A549 (cell line): Measurements from ENCODE around the gene IRAK1. TPM values are rescaled to one million over a fixed set of nuclear protein-coding genes. Genes with fewer than 3 reads are reported as not detected.

Source experiments
- ATAC-seq, 2 experiments: fragments of 200-7000 bp in 1 of 2; fragments of >200 bp in 1 of 2; cut with Nextera tagmentation in 1 of 2; cut with Tn5 transposase in 1 of 2; 3 replicates each; pipeline versions ENCODE4 v1.8.0 to v1.9.1; 2018 to 2020; ENCODE audit warnings: mild to moderate bottlenecking in 1 of 2, moderate library complexity in 1 of 2
- CTCF ChIA-PET: fragments of 300-600 bp; sonication (Branson Sonifier 250); formaldehyde crosslinking; extraction: SDS; loops from one replicate; lab custom pipeline; 2021; ENCODE audit warnings: antibody characterized with exemption, inconsistent platforms; lab: Yijun Ruan, JAX
- POLR2A ChIA-PET: fragments of 350-600 bp; formaldehyde crosslinking; extraction: SDS; loops from one replicate; lab custom pipeline; 2021; ENCODE audit warnings: antibody characterized with exemption, inconsistent platforms; lab: Yijun Ruan, JAX
- DNase-seq, 2 experiments: peaks; one replicate each; pipeline versions ENCODE4 v3.0.0 to v3.0.0-alpha.2; 2011 to 2016; ENCODE audit warnings: low read depth in 1 of 2, low spot score in 1 of 2
- FAIRE-seq: peaks from 2 replicates; lab custom pipeline; 2011; peaks lifted over from hg19 to GRCh38; lab: Jason Lieb, UNC
- H3K27ac ChIP-seq, 2 experiments: fragments of >200 bp; sonication (Bioruptor Twin); formaldehyde crosslinking; 3 replicates each; pipeline ENCODE4 v1.5.1; 2016 to 2017
- H3K4me1 ChIP-seq: fragments of >200 bp; sonication (Bioruptor Twin); formaldehyde crosslinking; 3 replicates; pipeline ENCODE4 v1.6.1; 2016
- H3K4me2 ChIP-seq: fragments of >200 bp; sonication (Bioruptor Twin); formaldehyde crosslinking; 3 replicates; pipeline ENCODE4 v1.6.1; 2016
- H3K4me3 ChIP-seq: fragments of >200 bp; sonication (Bioruptor Twin); formaldehyde crosslinking; 3 replicates; pipeline ENCODE4 v1.5.1; 2016
- H3K9me3 ChIP-seq: fragments of >200 bp; sonication (Bioruptor Twin); formaldehyde crosslinking; 3 replicates; pipeline ENCODE4 v1.6.1; 2016
- CBX8 ChIP-seq: fragments of 200-600 bp; sonication (generic); IDR thresholded peaks from 2 replicates; pipeline ENCODE4 v1.6.1; 2016
- CHD2 ChIP-seq: fragments of 150-350 bp; IDR thresholded peaks from 2 replicates; pipeline ENCODE4 v1.6.1; 2014; ENCODE audit warnings: low read length; ENCODE audit not compliant: partially characterized antibody
- EHF ChIP-seq: fragments of 250-450 bp; sonication (Bioruptor Pico); IDR thresholded peaks from 2 replicates; pipeline ENCODE4 v1.5.0; 2020; ENCODE audit warnings: mild to moderate bottlenecking
- EHMT2 ChIP-seq: fragments of 200-600 bp; sonication (generic); IDR thresholded peaks from 2 replicates; pipeline ENCODE4 v1.6.1; 2016; ENCODE audit warnings: antibody characterized with exemption, low read depth, mild to moderate bottlenecking, moderate library complexity
- HDAC2 ChIP-seq: fragments of 200-600 bp; sonication (generic); IDR thresholded peaks from 2 replicates; pipeline ENCODE4 v1.6.1; 2016
- HOXB13 ChIP-seq: fragments of 250-450 bp; sonication (Bioruptor Pico); IDR thresholded peaks from 2 replicates; pipeline ENCODE4 v1.5.0; 2020; ENCODE audit warnings: low read depth, mild to moderate bottlenecking, moderate library complexity
- KDM1A ChIP-seq: fragments of 200-600 bp; sonication (generic); IDR thresholded peaks from 2 replicates; pipeline ENCODE4 v1.6.1; 2016; ENCODE audit warnings: low read depth, mild to moderate bottlenecking
- KDM5A ChIP-seq: fragments of 200-600 bp; sonication (generic); IDR thresholded peaks from 2 replicates; pipeline ENCODE4 v1.6.1; 2016; ENCODE audit warnings: antibody characterized with exemption, mild to moderate bottlenecking
- MAFK ChIP-seq: fragments of 450-650 bp; IDR thresholded peaks from 2 replicates; pipeline ENCODE4 v1.6.1; 2014; ENCODE audit not compliant: partially characterized antibody
- MYC ChIP-seq: IDR thresholded peaks from 2 replicates; pipeline ENCODE4 v1.6.1; 2012; ENCODE audit warnings: mild to moderate bottlenecking, inconsistent platforms, low read length, improper control_type of control experiment, borderline replicate concordance
- NPAS2 ChIP-seq: fragments of 250-450 bp; sonication (Bioruptor Pico); IDR thresholded peaks from 2 replicates; pipeline ENCODE4 v1.8.0; 2022; ENCODE audit warnings: mild to moderate bottlenecking, moderate library complexity, borderline replicate concordance
- POLR2AphosphoS2 ChIP-seq: conservative IDR thresholded peaks from 2 replicates; pipeline ENCODE4 v1.6.1; 2012; ENCODE audit warnings: low read length, improper control_type of control experiment, inconsistent platforms
- RFX5 ChIP-seq: fragments of 450-650 bp; IDR thresholded peaks from 2 replicates; pipeline ENCODE4 v1.7.1; 2014; ENCODE audit warnings: antibody characterized with exemption, mild to moderate bottlenecking, moderate library complexity
- SMC3 ChIP-seq: fragments of >200 bp; sonication (Bioruptor Twin); formaldehyde crosslinking; IDR thresholded peaks from 3 replicates; pipeline ENCODE4 v1.6.1; 2018; ENCODE audit warnings: inconsistent platforms
- SREBF2 ChIP-seq: fragments of 450-650 bp; IDR thresholded peaks from 2 replicates; pipeline ENCODE4 v1.6.1; 2014; ENCODE audit warnings: mild to moderate bottlenecking, moderate library complexity
- TFCP2L1 ChIP-seq: fragments of 250-450 bp; sonication (Bioruptor Pico); IDR thresholded peaks from 2 replicates; pipeline ENCODE4 v1.5.0; 2021; ENCODE audit warnings: mild to moderate bottlenecking
- ZNF302 ChIP-seq: fragments of 250-450 bp; sonication (Bioruptor Pico); IDR thresholded peaks from 2 replicates; pipeline ENCODE4 v1.9.0; 2021; ENCODE audit warnings: inconsistent platforms, mild to moderate bottlenecking, moderate library complexity
- WGBS: methylation state at CpG from one replicate; pipeline ENCODE4 v1.1.6; 2017; ENCODE audit errors: missing lambda C conversion rate; 5-methylcytosine and 5-hydroxymethylcytosine counted together
- polyA plus RNA-seq, 4 experiments: library from polyadenylated mRNA; depleted of rRNA in 3 of 4; stranded (reverse); fragments of >200 nt; fragmentation: RNase III in 1 of 4; extraction: RNeasy Plus Mini Kit Qiagen cat#74134 plus additional on column Dnase treatment in 1 of 4; gene quantifications; 2 replicates in 3 of 4; 3 replicates in 1 of 4; pipeline ENCODE4 v1.2.3, GENCODE V29; 2011 to 2017
- TF ChIP-seq, protein P1 (sequence below): IDR thresholded peaks from 2 replicates; pipeline ENCODE4 v1.6.1; 2012
- TF ChIP-seq, protein P2 (sequence below): fragments of >200 bp; sonication (Bioruptor Twin); formaldehyde crosslinking; IDR thresholded peaks from 3 replicates; pipeline ENCODE4 v1.6.1; 2016
- TF ChIP-seq, protein P3 (sequence below): IDR thresholded peaks from 2 replicates; pipeline ENCODE4 v1.6.1; 2012; ENCODE audit warnings: low read depth, borderline replicate concordance
- TF ChIP-seq, protein P4 (sequence below): fragments of >200 bp; sonication (Bioruptor Twin); formaldehyde crosslinking; IDR thresholded peaks from 2 replicates; pipeline ENCODE4 v1.6.1; 2016

IRAK1 gene
- polyA plus RNA-seq, 2 of the 4 experiments (the other 2 are of a cell fraction), result 73.1 to 177 TPM

DNA sequence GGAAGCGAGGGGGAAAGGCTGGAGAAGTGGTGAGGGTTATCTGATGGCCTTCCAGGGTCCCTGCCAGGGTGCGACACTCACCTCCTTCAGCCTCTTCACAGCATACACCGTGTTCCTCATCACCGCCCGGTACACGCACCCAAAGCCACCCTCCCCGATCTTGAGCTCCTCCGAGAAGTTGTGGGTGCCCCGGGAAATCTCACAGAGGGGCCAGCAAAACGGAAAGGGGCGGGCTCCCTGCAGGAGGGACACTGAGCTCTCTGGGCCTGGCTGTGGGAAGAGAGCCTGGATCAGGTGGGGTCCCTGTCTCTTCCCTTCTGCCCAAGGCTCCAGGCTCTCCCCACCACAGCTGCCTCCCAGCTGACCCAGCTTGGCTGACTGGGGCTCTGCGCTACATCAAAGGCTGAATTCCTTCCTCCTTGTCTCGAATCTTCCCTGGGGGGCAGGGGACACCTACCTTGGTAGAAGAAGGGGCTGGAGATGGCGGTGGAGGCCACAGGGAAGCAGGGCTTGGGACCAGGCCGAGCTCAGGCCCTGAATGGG is 1.1 kb downstream of the IRAK1 start:
- WGBS, result 41% methylated on average over 12 of the region's 15 CpGs
- Histone ChIP-seq H3K9me3 (no peaks in the 10 kb centered on the region), H3K4me2 (peak overlapping the region; percentile 81), H3K4me1 (peaks cover 20% of the 10 kb centered on the region)
- DNase-seq, result no peak
- ChIA-PET CTCF (interaction anchor here (0.8 to 3.5 kb wide), 5 partner anchors 9 to 44 kb away, joined by 3 to 13 read pairs (median 6); no protein-coding TSS in a partner anchor), POLR2A (interaction anchor here (1.3 kb wide), 1 partner anchor 28 kb away, joined by 8 read pairs; no protein-coding TSS in a partner anchor)
- FAIRE-seq, result peak; percentile 63
- no peak for TF ChIP-seq SREBF2
- TF ChIP-seq, all 56 proteins: peak for 0
- peak overlapping the region; percentile 63 for H3K4me3 ChIP-seq
- peak overlapping the region; percentile 99 for H3K27ac ChIP-seq
- peak in 1 of 2 experiments; percentile 8; a peak in 2 of 6 replicates for ATAC-seq

DNA sequence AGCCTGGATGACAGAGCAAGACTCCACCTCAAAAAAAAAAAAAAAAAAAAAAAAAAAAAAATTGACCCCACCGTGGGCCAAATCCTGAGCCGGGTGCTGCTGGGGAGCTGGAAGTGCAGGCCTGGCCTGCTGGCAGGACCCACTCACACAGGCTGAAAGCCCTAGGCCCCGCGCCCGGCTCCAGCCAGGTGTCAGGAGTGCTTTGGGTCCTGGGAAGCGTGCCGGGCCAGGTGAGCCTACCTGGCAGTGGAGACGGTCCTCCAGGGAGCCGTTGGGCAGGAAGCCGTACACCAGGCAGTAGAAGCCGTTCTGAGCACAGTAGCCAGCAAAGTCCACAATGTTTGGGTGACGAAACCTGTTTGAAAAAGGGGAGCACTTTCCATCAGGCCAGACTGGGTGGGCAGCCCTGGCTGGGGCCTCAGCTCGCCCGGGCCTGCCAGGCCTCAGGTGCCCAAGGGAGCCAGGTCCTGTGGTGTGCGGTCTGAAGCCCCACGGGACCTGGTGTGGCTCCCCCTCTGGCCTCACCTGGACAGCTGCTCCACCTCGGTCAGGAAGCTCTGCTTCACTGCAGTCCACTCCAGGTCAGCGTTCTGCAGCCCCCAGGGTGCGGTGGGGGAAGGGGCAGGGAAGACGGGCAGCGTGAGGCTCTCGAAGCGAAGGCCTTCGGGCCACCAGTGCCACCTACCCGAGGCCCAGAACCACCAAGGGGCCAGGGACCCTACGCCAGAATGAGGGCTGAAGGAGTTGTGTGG is 1.8 kb downstream of the IRAK1 start:
- Histone ChIP-seq H3K4me3 (peak overlapping the region; percentile 63), H3K4me2 (peak overlapping the region; percentile 81), H3K27ac (peak overlapping the region; percentile 99; a peak in 5 of 6 replicates), H3K9me3 (no peaks in the 10 kb centered on the region), H3K4me1 (peaks cover 25% of the 10 kb centered on the region)
- TF ChIP-seq NPAS2 (CRISPR knock-in tag), result no peak
- TF ChIP-seq, protein P1, sequence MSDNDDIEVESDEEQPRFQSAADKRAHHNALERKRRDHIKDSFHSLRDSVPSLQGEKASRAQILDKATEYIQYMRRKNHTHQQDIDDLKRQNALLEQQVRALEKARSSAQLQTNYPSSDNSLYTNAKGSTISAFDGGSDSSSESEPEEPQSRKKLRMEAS, result no peak
- TF ChIP-seq, protein P2, sequence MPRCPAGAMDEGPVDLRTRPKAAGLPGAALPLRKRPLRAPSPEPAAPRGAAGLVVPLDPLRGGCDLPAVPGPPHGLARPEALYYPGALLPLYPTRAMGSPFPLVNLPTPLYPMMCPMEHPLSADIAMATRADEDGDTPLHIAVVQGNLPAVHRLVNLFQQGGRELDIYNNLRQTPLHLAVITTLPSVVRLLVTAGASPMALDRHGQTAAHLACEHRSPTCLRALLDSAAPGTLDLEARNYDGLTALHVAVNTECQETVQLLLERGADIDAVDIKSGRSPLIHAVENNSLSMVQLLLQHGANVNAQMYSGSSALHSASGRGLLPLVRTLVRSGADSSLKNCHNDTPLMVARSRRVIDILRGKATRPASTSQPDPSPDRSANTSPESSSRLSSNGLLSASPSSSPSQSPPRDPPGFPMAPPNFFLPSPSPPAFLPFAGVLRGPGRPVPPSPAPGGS, result no peak
- no peak for TF ChIP-seq MYC
- TF ChIP-seq, protein P3, sequence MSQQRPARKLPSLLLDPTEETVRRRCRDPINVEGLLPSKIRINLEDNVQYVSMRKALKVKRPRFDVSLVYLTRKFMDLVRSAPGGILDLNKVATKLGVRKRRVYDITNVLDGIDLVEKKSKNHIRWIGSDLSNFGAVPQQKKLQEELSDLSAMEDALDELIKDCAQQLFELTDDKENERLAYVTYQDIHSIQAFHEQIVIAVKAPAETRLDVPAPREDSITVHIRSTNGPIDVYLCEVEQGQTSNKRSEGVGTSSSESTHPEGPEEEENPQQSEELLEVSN, result no peak
- TF ChIP-seq KDM5A, result no peak
- no peak for TF ChIP-seq HDAC2
- ATAC-seq (no peak), FAIRE-seq (no peak), DNase-seq (no peak)
- ChIA-PET CTCF (interaction anchor here (0.7 to 3.5 kb wide), 4 partner anchors 8 to 44 kb away, joined by 3 to 11 read pairs (median 4); no protein-coding TSS in a partner anchor), POLR2A (interaction anchor here (1.3 kb wide), 1 partner anchor 28 kb away, joined by 8 read pairs; no protein-coding TSS in a partner anchor)
- 87% methylated on average over 19 of the region's 26 CpGs for WGBS

DNA sequence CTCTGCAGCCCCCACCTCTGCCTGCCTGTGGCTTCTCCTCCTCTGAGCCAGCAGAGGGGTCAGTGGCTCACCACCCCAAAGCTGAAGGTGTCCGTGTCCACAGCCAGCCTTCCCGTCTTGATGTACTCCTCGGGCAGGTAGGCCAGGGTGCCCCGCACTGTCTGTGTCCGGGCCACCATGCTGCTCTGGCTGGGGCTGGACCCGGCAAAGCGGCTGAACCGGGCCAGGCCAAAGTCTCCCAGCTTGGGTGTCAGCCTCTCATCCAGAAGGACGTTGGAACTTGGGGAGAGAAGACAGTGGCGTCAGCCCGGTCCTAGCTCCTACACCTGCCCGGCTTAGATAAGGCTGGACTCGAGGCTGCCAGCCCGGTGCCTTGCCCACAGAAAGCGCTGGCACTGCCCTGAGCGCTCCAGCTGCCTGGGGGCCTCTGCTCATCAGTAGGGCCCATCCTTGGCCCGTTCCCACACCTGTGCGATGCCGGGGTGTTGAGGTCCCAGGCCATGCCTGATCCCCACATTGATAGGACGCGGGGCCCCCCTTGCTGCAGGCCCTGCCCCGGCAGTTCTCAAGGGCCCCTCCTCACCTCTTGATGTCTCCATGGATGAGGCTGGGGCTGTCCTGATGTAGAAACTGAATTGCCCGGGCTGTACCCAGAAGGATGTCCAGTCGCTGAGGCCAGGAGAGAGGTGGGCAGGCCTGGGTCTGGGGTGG is 3.2 kb downstream of the IRAK1 start:
- H3K4me1 ChIP-seq, result peaks cover 26% of the 10 kb centered on the region
- ATAC-seq (no peak), FAIRE-seq (no peak), DNase-seq (no peak)
- H3K27ac ChIP-seq, result peak overlapping the region in 1 of 2 experiments; percentile 7; a peak in 1 of 6 replicates
- CTCF ChIA-PET, result interaction anchor here (1.2 to 3.5 kb wide), 3 partner anchors 10 to 30 kb away, joined by 3 to 11 read pairs (median 3); no protein-coding TSS in a partner anchor
- no peak overlapping the region for H3K4me2 ChIP-seq
- POLR2A ChIA-PET, result no interaction called here
- 90% methylated on average over 13 of the region's 24 CpGs for WGBS
- no peak for TF ChIP-seq TFCP2L1 (CRISPR knock-in tag)
- no peak for TF ChIP-seq HOXB13 (CRISPR knock-in tag)
- no peak for TF ChIP-seq ZNF302 (CRISPR knock-in tag)
- no peak overlapping the region for H3K4me3 ChIP-seq
- no peaks in the 10 kb centered on the region for H3K9me3 ChIP-seq

DNA sequence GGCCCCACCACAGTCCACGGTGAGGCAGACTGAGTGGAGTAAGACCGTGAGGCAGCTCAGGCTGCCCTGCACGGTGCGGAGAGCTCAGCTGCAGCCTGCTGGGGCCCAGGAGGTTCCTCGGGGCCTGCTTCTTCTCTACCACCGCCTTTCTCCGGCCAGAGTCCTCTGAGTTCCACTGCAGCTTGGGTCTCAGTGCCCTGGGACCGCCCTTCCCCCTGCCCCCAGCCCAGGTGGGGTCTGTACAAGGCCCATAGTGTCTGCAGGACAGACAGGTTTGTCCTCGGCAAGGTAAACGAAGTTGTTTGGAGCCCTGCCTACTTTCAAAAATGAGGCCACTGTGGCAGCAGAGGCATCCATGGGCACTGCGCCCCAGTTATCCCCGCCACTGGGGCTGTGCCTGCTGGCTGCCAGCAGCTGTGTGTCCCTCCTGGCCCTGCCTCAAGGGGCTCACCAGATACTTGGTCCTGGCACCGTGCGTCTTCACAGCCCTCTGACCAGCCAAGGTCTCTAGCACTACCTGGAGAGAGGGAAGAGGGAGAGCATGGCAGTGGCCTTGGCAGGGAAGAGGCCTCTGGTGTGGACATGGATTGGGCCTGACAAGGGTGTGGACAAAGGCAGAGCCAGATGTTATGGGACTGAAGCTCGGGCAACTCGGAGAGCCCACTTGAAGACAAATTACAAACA is 4.0 kb downstream of the IRAK1 start:
- FAIRE-seq (no peak), DNase-seq (no peak), ATAC-seq (no peak)
- ChIA-PET POLR2A (no interaction called here), CTCF (interaction anchor here (1.2 to 2.3 kb wide), 3 partner anchors 11 to 37 kb away, joined by 3 to 7 read pairs (median 3); no protein-coding TSS in a partner anchor)
- Histone ChIP-seq H3K4me1 (peaks cover 21% of the 10 kb centered on the region), H3K27ac (peak overlapping the region in 1 of 2 experiments; percentile 27; a peak in 1 of 6 replicates), H3K4me2 (no peak overlapping the region), H3K9me3 (no peaks in the 10 kb centered on the region), H3K4me3 (no peak overlapping the region)
- WGBS, result 92% methylated on average over 12 of the region's 16 CpGs
- TF ChIP-seq KDM1A, result no peak
- TF ChIP-seq, protein P4, sequence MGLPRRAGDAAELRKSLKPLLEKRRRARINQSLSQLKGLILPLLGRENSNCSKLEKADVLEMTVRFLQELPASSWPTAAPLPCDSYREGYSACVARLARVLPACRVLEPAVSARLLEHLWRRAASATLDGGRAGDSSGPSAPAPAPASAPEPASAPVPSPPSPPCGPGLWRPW, result no peak
- no peak for TF ChIP-seq MAFK
- no peak for TF ChIP-seq RFX5
- TF ChIP-seq SMC3, result no peak
- TF ChIP-seq CHD2, result no peak
- TF ChIP-seq CBX8, result no peak
- TF ChIP-seq POLR2AphosphoS2, result no peak
- TF ChIP-seq EHMT2, result no peak
- TF ChIP-seq KDM5A, result no peak
- TF ChIP-seq EHF (CRISPR knock-in tag), result no peak
- TF ChIP-seq MYC, result no peak
